Kidney epithelial cell (primary cell): Measurements from ENCODE around the gene PTH1R. TPM values are rescaled to one million over a fixed set of nuclear protein-coding genes. Genes with fewer than 3 reads are reported as not detected.

Experiments used
- DNase-seq: peaks from one replicate; pipeline ENCODE4 v3.0.0-alpha.2; 2010; ENCODE audit warnings: low read depth
- H3K27me3 ChIP-seq: 2 replicates; pipeline ENCODE4 v1.6.0; 2011; ENCODE audit warnings: low read length; ENCODE audit not compliant: control insufficient read depth, insufficient read depth
- H3K36me3 ChIP-seq: 2 replicates; pipeline ENCODE4 v1.5.1; 2011; ENCODE audit warnings: low read length; ENCODE audit not compliant: control insufficient read depth, insufficient read depth
- H3K4me3 ChIP-seq: 2 replicates; pipeline ENCODE4 v1.5.1; 2011; ENCODE audit warnings: low read depth, mild to moderate bottlenecking, control low read depth, low read length
- total RNA-seq: library from RNA; depleted of rRNA; stranded (reverse); fragments of >200 nt; gene quantifications from 2 replicates; pipeline ENCODE4 v1.2.3, GENCODE V29; 2015
- TF ChIP-seq, protein P1 (sequence below): IDR thresholded peaks from 2 replicates; pipeline ENCODE4 v1.5.1; 2011; ENCODE audit warnings: mild to moderate bottlenecking, moderate library complexity, low read length, control low read depth, inconsistent platforms; ENCODE audit not compliant: insufficient read depth, poor library complexity, severe bottlenecking

PTH1R gene
- total RNA-seq, 1 donor from 2014 or later, result 2.1 TPM

DNA sequence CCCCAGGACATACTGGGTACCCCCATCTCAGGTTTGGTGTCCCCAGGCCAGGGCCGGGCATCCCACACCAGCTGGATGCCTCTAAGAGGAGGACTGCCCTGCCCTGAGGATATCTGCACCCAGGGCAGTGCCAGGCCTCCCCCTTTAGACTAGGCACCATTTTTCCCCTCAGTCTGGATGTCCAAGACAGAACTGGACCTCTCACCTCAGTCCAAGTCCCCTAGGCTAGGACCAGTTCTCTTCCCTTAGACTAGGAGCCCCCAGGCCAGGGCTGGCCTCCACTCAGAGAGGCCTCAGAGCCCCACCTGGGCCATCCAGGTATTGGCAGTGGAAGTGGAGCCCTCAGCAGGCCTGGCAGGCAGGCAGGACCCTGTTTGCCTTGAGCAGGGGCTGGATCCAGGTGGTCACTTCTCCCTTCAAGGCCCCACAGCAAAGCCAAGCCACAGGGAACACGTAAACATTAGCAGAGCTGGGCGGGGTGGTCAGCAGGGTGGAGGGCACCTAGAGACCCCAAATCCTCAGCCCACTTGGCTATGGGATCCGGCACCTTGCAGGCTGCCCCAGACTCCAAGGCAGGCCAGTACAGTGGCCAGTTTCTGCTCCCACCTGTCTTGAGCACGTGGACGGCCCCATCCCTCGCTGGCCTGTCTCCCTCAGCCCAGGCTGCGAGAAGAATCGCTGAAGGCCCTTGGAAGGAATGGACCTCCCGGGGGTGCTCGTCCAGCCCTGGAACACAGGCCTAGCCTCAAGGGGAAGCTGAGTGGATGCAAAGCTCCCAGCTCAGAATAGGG is 28.3 kb downstream of the PTH1R start:
- no peak overlapping the region for H3K4me3 ChIP-seq
- no peaks in the 10 kb centered on the region for H3K27me3 ChIP-seq
- H3K36me3 ChIP-seq, result no peaks in the 10 kb centered on the region
- TF ChIP-seq, protein P1, sequence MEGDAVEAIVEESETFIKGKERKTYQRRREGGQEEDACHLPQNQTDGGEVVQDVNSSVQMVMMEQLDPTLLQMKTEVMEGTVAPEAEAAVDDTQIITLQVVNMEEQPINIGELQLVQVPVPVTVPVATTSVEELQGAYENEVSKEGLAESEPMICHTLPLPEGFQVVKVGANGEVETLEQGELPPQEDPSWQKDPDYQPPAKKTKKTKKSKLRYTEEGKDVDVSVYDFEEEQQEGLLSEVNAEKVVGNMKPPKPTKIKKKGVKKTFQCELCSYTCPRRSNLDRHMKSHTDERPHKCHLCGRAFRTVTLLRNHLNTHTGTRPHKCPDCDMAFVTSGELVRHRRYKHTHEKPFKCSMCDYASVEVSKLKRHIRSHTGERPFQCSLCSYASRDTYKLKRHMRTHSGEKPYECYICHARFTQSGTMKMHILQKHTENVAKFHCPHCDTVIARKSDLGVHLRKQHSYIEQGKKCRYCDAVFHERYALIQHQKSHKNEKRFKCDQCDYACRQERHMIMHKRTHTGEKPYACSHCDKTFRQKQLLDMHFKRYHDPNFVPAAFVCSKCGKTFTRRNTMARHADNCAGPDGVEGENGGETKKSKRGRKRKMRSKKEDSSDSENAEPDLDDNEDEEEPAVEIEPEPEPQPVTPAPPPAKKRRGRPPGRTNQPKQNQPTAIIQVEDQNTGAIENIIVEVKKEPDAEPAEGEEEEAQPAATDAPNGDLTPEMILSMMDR, result no peak
- no peak for DNase-seq

DNA sequence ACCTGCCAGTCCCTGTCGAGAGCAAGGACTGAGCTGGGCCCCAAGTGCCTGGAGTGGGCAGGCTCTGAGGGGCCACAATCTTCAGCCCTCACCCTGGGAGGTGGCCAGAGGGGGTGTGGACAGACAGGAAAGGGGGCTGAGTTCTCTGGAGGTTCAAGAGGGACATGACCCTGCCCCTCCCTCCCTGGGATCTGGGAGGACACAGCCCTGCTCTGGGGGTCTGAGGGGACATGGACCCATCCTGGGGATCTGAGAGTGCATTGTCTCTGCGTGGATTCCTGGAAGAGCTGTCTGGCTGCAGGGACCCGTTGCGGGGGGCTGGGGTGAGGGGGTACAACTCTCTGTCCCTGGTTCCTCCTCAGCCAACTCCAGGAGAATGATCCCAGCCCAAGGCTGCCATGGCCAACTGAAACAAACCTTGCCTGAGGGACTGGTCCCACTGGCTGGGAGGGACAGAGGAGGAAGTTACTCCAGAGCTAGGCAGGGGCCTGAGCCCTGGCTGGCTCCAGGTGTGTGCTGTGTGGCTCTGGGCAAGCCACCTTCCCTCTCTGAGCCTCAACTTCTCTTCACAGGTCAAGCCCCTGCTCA is 29.0 kb downstream of the PTH1R start:
- Histone ChIP-seq H3K4me3 (no peak overlapping the region), H3K27me3 (no peaks in the 10 kb centered on the region), H3K36me3 (no peaks in the 10 kb centered on the region)
- TF ChIP-seq, protein P1, result no peak
- DNase-seq, result no peak

DNA sequence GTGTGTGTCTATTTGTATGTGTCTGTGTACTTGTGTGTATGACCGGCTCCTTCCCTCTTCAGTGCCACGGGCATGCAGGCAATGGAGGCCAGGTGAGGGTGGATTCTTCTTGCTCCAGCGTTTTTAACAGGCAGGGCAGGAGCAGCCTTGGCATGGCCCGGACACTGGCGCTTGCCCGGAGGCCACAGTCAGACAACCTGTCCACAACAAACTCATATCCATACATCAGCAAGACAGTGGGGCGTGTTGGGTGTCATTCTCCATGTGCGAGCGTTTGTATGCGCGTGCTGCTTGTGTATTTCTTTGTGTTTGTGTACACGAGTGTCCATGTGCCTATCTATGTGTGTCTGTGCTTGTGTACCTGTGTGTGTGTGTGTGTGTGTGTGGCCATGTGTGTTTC is 29.8 kb downstream of the PTH1R start:
- TF ChIP-seq, protein P1, result no peak
- H3K36me3 ChIP-seq, result no peaks in the 10 kb centered on the region
- no peaks in the 10 kb centered on the region for H3K27me3 ChIP-seq
- no peak for DNase-seq
- H3K4me3 ChIP-seq, result no peak overlapping the region

DNA sequence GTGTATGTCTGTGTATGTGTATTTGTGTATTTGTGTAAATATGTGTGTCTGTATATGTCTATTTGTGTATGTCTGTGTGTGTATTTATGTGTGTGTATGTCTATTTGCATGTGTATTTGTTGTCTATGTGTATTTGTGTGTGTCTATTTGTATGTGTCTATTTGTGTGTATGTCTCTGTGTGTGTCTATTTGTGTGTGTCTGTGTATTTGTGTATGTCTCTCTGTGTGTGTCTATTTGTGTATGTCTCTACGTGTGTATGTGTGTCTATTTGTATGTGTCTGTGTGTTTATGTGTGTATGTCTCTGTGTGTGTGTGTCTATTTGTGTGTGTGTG is 30.4 kb downstream of the PTH1R start:
- DNase-seq, result no peak
- Histone ChIP-seq H3K36me3 (no peaks in the 10 kb centered on the region), H3K4me3 (no peak overlapping the region), H3K27me3 (no peaks in the 10 kb centered on the region)
- TF ChIP-seq, protein P1, result peak; percentile 2

DNA sequence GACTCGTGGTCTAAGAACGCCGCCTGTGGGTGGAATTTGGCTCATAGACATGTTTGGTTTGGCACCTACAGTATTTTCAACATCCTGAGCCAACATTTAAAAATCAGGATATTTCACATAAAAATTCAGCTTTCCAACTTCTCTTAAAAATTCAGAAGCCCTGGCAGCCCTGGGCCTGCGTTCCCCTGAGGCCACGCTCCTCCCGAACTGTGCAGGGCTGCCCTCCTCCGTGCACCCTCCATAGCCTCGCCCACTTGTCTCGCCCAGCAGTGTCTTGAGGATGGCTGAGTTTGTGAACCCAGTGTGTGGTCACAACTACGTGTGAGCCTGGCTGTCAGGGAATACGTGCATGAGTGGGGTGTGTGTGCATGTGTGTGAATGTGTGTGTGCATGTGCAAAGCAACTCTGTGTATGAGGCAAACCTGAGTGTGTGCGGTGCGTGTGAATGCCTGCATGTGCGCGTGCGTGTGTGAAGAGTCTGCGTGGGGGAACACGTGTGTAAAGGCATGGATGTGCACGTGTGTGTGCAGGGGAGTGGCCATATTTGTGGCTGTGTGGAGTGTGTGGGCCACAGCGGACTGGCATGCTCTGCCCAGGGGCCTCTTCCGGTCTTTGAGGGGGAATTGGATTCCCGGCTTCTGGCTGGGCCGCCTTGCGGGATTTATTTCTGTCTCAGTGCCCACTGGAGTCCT is 30.9 kb downstream of the PTH1R start:
- Histone ChIP-seq H3K4me3 (no peak overlapping the region), H3K36me3 (no peaks in the 10 kb centered on the region), H3K27me3 (no peaks in the 10 kb centered on the region)
- no peak for DNase-seq
- TF ChIP-seq, protein P1, result no peak
